Prostate gland (tissue), 2 donors: ENCODE results near the gene ICA1.

Experiments
- CTCF ChIP-seq, 4 experiments: fragments of 200-600 bp in 2 of 4; fragments of 450-650 bp in 2 of 4; sonication (generic) in 2 of 4; IDR thresholded peaks; 1 replicate in 3 of 4; 2 replicates in 1 of 4; pipeline ENCODE4 v1.5.1; 2016 to 2019; ENCODE audit warnings: antibody characterized with exemption in 4 of 4, mild to moderate bottlenecking in 2 of 4, moderate library complexity in 2 of 4
- POLR2A ChIP-seq: fragments of 450-650 bp; IDR thresholded peaks from one replicate; pipeline ENCODE4 v1.6.1; 2016; ENCODE audit warnings: antibody characterized with exemption, mild to moderate bottlenecking
- POLR2AphosphoS5 ChIP-seq: sonication (generic); formaldehyde crosslinking; IDR thresholded peaks from one replicate; pipeline ENCODE4 v1.6.1; 2017; ENCODE audit warnings: antibody characterized with exemption

- TF ChIP-seq CTCF (IDR thresholded peaks at IDR 0.05): no peak
- no peak for TF ChIP-seq POLR2A
- TF ChIP-seq POLR2AphosphoS5: no peak
Observed at GRCh38 chr7:8131694-8132605, 130.0 kb downstream of the ICA1 start.
